Natural killer cell treated with Interleukin-12 subunit alpha and Interleukin-12 subunit beta and Interleukin-15 and Interleukin-18, amount 100 ng/mL, for 72 hours (primary cell): ENCODE data around the gene SLC18B1. TPM values are rescaled to one million over a fixed set of nuclear protein-coding genes. Genes with fewer than 3 reads are reported as not detected.
A peak's percentile ranks its signal among the peaks of the same experiment; 100 is the strongest.

Experiments
- ATAC-seq, 2 donors: fragments of 150-1000 bp; cut with Tn5 transposase in 1 of 2; sonication (Bioruptor Pico), chemical (Tn5 transposase) in 1 of 2; 2 replicates each; pipeline ENCODE4 v1.10.0; 2021
- DNase-seq: peaks from one replicate; pipeline ENCODE4 v3.0.0; 2022; ENCODE audit warnings: low spot score
- H3K27ac Mint-ChIP-seq, 2 donors: 1 replicate in 1 of 2; 2 replicates in 1 of 2; pipeline ENCODE4 v1.8.0; 2022; ENCODE audit warnings: mixed read lengths in 2 of 2, mild to moderate bottlenecking in 1 of 2, moderate library complexity in 1 of 2
- H3K27me3 Mint-ChIP-seq, 2 donors: 1 replicate in 1 of 2; 2 replicates in 1 of 2; pipeline ENCODE4 v1.8.0; 2022; ENCODE audit warnings: mixed read lengths in 2 of 2
- H3K36me3 Mint-ChIP-seq: one replicate; pipeline ENCODE4 v1.8.0; 2022; ENCODE audit warnings: mixed read lengths
- H3K4me1 Mint-ChIP-seq, 2 donors: 1 replicate in 1 of 2; 2 replicates in 1 of 2; pipeline ENCODE4 v1.8.0; 2022; ENCODE audit warnings: low read depth in 2 of 2, mixed read lengths in 2 of 2, mild to moderate bottlenecking in 1 of 2
- H3K4me3 Mint-ChIP-seq: one replicate; pipeline ENCODE4 v1.8.0; 2022; ENCODE audit warnings: mixed read lengths
- H3K9me3 Mint-ChIP-seq: 2 replicates; pipeline ENCODE4 v1.8.0; 2022; ENCODE audit warnings: mixed read lengths
- total RNA-seq, 2 donors: library from RNA; stranded (reverse); gene quantifications; one replicate each; pipeline ENCODE4 v1.2.3, GENCODE V29; 2022

The SLC18B1 gene
- 1 to 10 TPM; 2.9 to 5.6 TPM for total RNA-seq

GRCh38 chr6:132797951-132798868 is at the start of gene SLC18B1:
TSS of gene SLC18B1 (minus strand) at chr6:132798637. CDS start at chr6:132798456, 181 bp downstream.
- H3K27ac Mint-ChIP-seq: peak within 1 kb of the TSS in 1 of 2 donors; percentile 62
- peak; percentile 67 for DNase-seq
- no peak within 1 kb of the TSS for H3K4me3 Mint-ChIP-seq
- ATAC-seq: peak; percentile 82 to 84
- no peaks in the 10 kb centered on the region for H3K36me3 Mint-ChIP-seq
- peaks cover 6 to 14% of the 10 kb centered on the region in 2 donors for H3K4me1 Mint-ChIP-seq
- H3K9me3 Mint-ChIP-seq: no peaks in the 10 kb centered on the region
- H3K27me3 Mint-ChIP-seq: no peaks in the 10 kb centered on the region

GRCh38 chr6:132843316-132844035 is 45.0 kb upstream of the SLC18B1 start:
- Mint-ChIP-seq H3K27ac (no peak overlapping the region), H3K4me1 (no peaks in the 10 kb centered on the region), H3K9me3 (no peaks in the 10 kb centered on the region), H3K4me3 (no peak overlapping the region), H3K36me3 (no peaks in the 10 kb centered on the region), H3K27me3 (peaks cover 12 to 22% of the 10 kb centered on the region in 2 donors)
- no peak for ATAC-seq
- DNase-seq: no peak

GRCh38 chr6:132841966-132842365 is 43.5 kb upstream of the SLC18B1 start:
- Mint-ChIP-seq H3K36me3 (no peaks in the 10 kb centered on the region), H3K4me1 (no peaks in the 10 kb centered on the region), H3K9me3 (no peaks in the 10 kb centered on the region), H3K27me3 (peaks cover 10 to 18% of the 10 kb centered on the region in 2 donors), H3K4me3 (no peak overlapping the region), H3K27ac (no peak overlapping the region)
- ATAC-seq (no peak), DNase-seq (no peak)

- DNase-seq: no peak
- H3K36me3 Mint-ChIP-seq: no peaks in the 10 kb centered on the region
- H3K27me3 Mint-ChIP-seq: peaks cover 11 to 12% of the 10 kb centered on the region in 2 donors
- no peak for ATAC-seq
- no peaks in the 10 kb centered on the region for H3K4me1 Mint-ChIP-seq
- no peak overlapping the region for H3K27ac Mint-ChIP-seq
- no peak overlapping the region for H3K4me3 Mint-ChIP-seq
- H3K9me3 Mint-ChIP-seq: no peaks in the 10 kb centered on the region
These were observed 34.5 kb upstream of the SLC18B1 start for GRCh38 chr6:132832891-132833290.

- no peak overlapping the region for H3K27ac Mint-ChIP-seq
- no peak for DNase-seq
- H3K4me1 Mint-ChIP-seq: no peaks in the 10 kb centered on the region
- no peaks in the 10 kb centered on the region for H3K36me3 Mint-ChIP-seq
- peaks cover 1 to 4% of the 10 kb centered on the region in 2 donors for H3K27me3 Mint-ChIP-seq
- no peaks in the 10 kb centered on the region for H3K9me3 Mint-ChIP-seq
- no peak overlapping the region for H3K4me3 Mint-ChIP-seq
- ATAC-seq: no peak
These were observed 31.9 kb upstream of the SLC18B1 start for GRCh38 chr6:132830334-132830751.

GRCh38 chr6:132820629-132821381 is 22.4 kb upstream of the SLC18B1 start:
- Mint-ChIP-seq H3K9me3 (no peaks in the 10 kb centered on the region), H3K27me3 (no peaks in the 10 kb centered on the region), H3K4me1 (peaks cover 32% of the 10 kb centered on the region in 2 donors), H3K4me3 (no peak overlapping the region), H3K27ac (peak overlapping the region; percentile 92 to 98), H3K36me3 (peaks cover 34% of the 10 kb centered on the region)
- peak; percentile 37 to 45 for ATAC-seq
- DNase-seq: no peak

- Mint-ChIP-seq H3K36me3 (peaks cover 46% of the 10 kb centered on the region), H3K4me3 (peak overlapping the region; percentile 43), H3K9me3 (no peaks in the 10 kb centered on the region), H3K4me1 (peaks cover 43 to 44% of the 10 kb centered on the region in 2 donors), H3K27ac (peak overlapping the region; percentile 92 to 98), H3K27me3 (no peaks in the 10 kb centered on the region)
- DNase-seq: no peak
- ATAC-seq: peak in 1 of 2 donors; percentile 25
These were observed 21.1 kb upstream of the SLC18B1 start for GRCh38 chr6:132819405-132820161.

- Mint-ChIP-seq H3K4me3 (peak overlapping the region; percentile 43), H3K27ac (peak overlapping the region; percentile 92 to 98), H3K4me1 (peaks cover 48 to 52% of the 10 kb centered on the region in 2 donors), H3K36me3 (peaks cover 51% of the 10 kb centered on the region), H3K27me3 (no peaks in the 10 kb centered on the region), H3K9me3 (no peaks in the 10 kb centered on the region)
- ATAC-seq (no peak), DNase-seq (no peak)
These were observed 20.2 kb upstream of the SLC18B1 start for GRCh38 chr6:132818404-132819359.

GRCh38 chr6:132817554-132818403 is 19.3 kb upstream of the SLC18B1 start:
- peak overlapping the region; percentile 92 to 98 for H3K27ac Mint-ChIP-seq
- no peaks in the 10 kb centered on the region for H3K27me3 Mint-ChIP-seq
- H3K4me1 Mint-ChIP-seq: peaks cover 56 to 62% of the 10 kb centered on the region in 2 donors
- DNase-seq (peak; percentile 61), ATAC-seq (no peak)
- H3K4me3 Mint-ChIP-seq: peak overlapping the region; percentile 92
- no peaks in the 10 kb centered on the region for H3K9me3 Mint-ChIP-seq
- H3K36me3 Mint-ChIP-seq: peaks cover 51% of the 10 kb centered on the region

GRCh38 chr6:132816660-132817059 is 18.2 kb upstream of the SLC18B1 start:
- DNase-seq: no peak
- Mint-ChIP-seq H3K4me1 (peaks cover 59 to 66% of the 10 kb centered on the region in 2 donors), H3K36me3 (peaks cover 51% of the 10 kb centered on the region)

GRCh38 chr6:132814716-132815570 is 16.5 kb upstream of the SLC18B1 start:
- peaks cover 59 to 65% of the 10 kb centered on the region in 2 donors for H3K4me1 Mint-ChIP-seq

More at GRCh38 chr6:132816660-132817059, 18.2 kb upstream of the SLC18B1 start:
- H3K9me3 Mint-ChIP-seq: no peaks in the 10 kb centered on the region
- no peaks in the 10 kb centered on the region for H3K27me3 Mint-ChIP-seq
- peak overlapping the region; percentile 92 for H3K4me3 Mint-ChIP-seq
- ATAC-seq: no peak
- peak overlapping the region; percentile 92 to 98 for H3K27ac Mint-ChIP-seq

More at GRCh38 chr6:132814716-132815570, 16.5 kb upstream of the SLC18B1 start:
- peak overlapping the region; percentile 92 to 98 for H3K27ac Mint-ChIP-seq
- DNase-seq (no peak), ATAC-seq (peak; percentile 43 to 67)
- no peaks in the 10 kb centered on the region for H3K9me3 Mint-ChIP-seq
- H3K36me3 Mint-ChIP-seq: peaks cover 51% of the 10 kb centered on the region
- peaks cover 2 to 7% of the 10 kb centered on the region in 2 donors for H3K27me3 Mint-ChIP-seq
- peak overlapping the region; percentile 92 for H3K4me3 Mint-ChIP-seq
